ENCODE measurements around the gene FMNL2. TPM values are rescaled to one million over a fixed set of nuclear protein-coding genes. Genes with fewer than 3 reads are reported as not detected.
"Not testable (repeated sequence)": the region's sequence is repeated elsewhere in the genome, so short reads cannot be mapped to it uniquely, and the experiment has no call there.

Gene FMNL2
- total RNA-seq, 1 donor from 2014 or later: 34.3 TPM

DNA sequence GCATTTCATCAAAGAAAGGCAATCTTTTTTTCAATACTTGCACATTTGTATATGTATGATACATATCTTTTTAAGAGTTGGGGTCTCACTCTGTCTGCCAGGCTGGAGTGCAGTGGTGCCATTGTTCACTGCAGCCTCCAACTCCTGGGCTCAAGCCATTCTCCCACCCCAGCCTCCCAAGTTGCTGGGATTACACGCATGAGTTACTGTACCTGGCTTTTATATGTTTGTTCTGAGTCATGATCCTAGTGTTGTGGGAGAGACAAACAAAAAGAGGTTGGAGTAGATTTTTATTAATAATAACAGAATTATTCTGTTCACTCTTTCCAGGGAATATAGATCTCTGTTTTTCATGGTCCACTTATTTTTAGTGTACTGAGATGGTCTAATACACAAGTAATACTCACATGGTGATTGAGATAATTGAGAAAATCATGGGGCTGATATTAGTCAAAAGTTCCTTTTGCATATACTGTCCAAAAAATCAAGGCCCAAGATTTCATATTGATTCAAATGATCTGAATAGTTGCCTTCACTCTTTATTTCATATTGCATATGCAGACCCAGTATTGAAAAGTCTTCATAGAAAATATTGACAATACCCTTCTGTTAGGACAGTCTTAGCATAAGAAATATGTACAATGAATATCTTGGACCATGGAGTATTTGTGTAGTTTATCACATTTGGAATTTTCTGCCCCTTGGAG, 138.3 kb downstream of the FMNL2 start:
- FAIRE-seq: no peak

DNA sequence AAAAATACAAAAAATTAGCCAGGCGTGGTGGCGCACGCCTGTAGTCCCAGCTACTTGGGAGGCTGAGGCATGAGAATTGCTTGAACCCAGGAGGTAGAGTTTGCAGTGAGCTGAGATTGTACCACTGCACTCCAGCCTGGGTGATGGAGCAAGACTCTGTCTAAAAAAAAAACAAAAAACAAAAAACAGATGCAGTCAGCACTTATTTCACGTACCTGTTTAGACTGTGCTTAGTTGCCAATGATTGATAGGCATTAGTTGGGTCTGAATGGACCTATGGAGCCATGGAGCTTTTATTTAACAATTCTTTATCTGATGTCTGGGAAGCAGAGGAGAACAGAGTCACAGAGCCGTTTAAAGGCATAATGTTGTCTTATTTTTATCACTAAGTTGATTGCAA, 139.5 kb downstream of the FMNL2 start:
- H3K27me3 ChIP-seq (ENCODE audit: insufficient read depth, low read length); H3K9me3 ChIP-seq (ENCODE audit: insufficient read depth, low read depth, low read length); H3K36me3 ChIP-seq (ENCODE audit: insufficient read depth, low read length); H2AFZ ChIP-seq (ENCODE audit: low read depth, low read length); H3K9ac ChIP-seq (ENCODE audit: low read length); FAIRE-seq; H3K27ac Mint-ChIP-seq (ENCODE audit: unreplicated experiment); H3K4me2 ChIP-seq (ENCODE audit: low read length); H3K4me3 Mint-ChIP-seq (ENCODE audit: unreplicated experiment); H3K9me3 Mint-ChIP-seq (ENCODE audit: unreplicated experiment); H3K27me3 Mint-ChIP-seq (ENCODE audit: low read depth, unreplicated experiment); H3K4me3 ChIP-seq (ENCODE audit: insufficient read depth, low read depth, low read length); DNase-seq (ENCODE audit: low read depth); H3K27ac ChIP-seq (ENCODE audit: low read depth, low read length); H3K4me1 ChIP-seq (ENCODE audit: insufficient read depth, low read length); H3K36me3 Mint-ChIP-seq (ENCODE audit: low read depth, unreplicated experiment): not testable (repeated sequence)
- Histone ChIP-seq H4K20me1 (ENCODE audit: insufficient read depth, low read length) (peaks cover 10% of the 10 kb centered on the region), H3K79me2 (ENCODE audit: insufficient read depth, low read length) (peaks cover 60% of the 10 kb centered on the region)
- H3K4me1 Mint-ChIP-seq (ENCODE audit: low read depth, unreplicated experiment): peaks cover 28% of the 10 kb centered on the region

More for the DNA sequence above, 138.3 kb downstream of the FMNL2 start:
- Histone ChIP-seq H3K36me3 (ENCODE audit: insufficient read depth, low read length) (no peaks in the 10 kb centered on the region), H3K4me3 (ENCODE audit: insufficient read depth, low read depth, low read length) (no peak overlapping the region), H3K9me3 (ENCODE audit: insufficient read depth, low read depth, low read length) (no peaks in the 10 kb centered on the region), H3K9ac (ENCODE audit: low read length) (no peak overlapping the region), H3K79me2 (ENCODE audit: insufficient read depth, low read length) (peaks cover 66% of the 10 kb centered on the region), H3K27ac (ENCODE audit: low read depth, low read length) (no peak overlapping the region), H3K27me3 (ENCODE audit: insufficient read depth, low read length) (no peaks in the 10 kb centered on the region), H3K4me2 (ENCODE audit: low read length) (no peak overlapping the region), H4K20me1 (ENCODE audit: insufficient read depth, low read length) (peaks cover 10% of the 10 kb centered on the region), H3K4me1 (ENCODE audit: insufficient read depth, low read length) (peaks cover 7% of the 10 kb centered on the region), H2AFZ (ENCODE audit: low read depth, low read length) (no peak overlapping the region)
- Mint-ChIP-seq H3K27ac (ENCODE audit: unreplicated experiment) (no peak overlapping the region), H3K9me3 (ENCODE audit: unreplicated experiment) (no peaks in the 10 kb centered on the region), H3K4me3 (ENCODE audit: unreplicated experiment) (no peak overlapping the region), H3K4me1 (ENCODE audit: low read depth, unreplicated experiment) (peaks cover 37% of the 10 kb centered on the region), H3K36me3 (ENCODE audit: low read depth, unreplicated experiment) (no peaks in the 10 kb centered on the region), H3K27me3 (ENCODE audit: low read depth, unreplicated experiment) (no peaks in the 10 kb centered on the region)
- TF ChIP-seq, protein P1, sequence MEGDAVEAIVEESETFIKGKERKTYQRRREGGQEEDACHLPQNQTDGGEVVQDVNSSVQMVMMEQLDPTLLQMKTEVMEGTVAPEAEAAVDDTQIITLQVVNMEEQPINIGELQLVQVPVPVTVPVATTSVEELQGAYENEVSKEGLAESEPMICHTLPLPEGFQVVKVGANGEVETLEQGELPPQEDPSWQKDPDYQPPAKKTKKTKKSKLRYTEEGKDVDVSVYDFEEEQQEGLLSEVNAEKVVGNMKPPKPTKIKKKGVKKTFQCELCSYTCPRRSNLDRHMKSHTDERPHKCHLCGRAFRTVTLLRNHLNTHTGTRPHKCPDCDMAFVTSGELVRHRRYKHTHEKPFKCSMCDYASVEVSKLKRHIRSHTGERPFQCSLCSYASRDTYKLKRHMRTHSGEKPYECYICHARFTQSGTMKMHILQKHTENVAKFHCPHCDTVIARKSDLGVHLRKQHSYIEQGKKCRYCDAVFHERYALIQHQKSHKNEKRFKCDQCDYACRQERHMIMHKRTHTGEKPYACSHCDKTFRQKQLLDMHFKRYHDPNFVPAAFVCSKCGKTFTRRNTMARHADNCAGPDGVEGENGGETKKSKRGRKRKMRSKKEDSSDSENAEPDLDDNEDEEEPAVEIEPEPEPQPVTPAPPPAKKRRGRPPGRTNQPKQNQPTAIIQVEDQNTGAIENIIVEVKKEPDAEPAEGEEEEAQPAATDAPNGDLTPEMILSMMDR (IDR thresholded peaks at IDR 0.05; ENCODE audit: insufficient read depth, low read depth, low read length): no peak
- no peak for TF ChIP-seq EZH2 (IDR thresholded peaks at IDR 0.05; ENCODE audit: insufficient read depth, low read length)
- no peak for DNase-seq (ENCODE audit: low read depth)

DNA sequence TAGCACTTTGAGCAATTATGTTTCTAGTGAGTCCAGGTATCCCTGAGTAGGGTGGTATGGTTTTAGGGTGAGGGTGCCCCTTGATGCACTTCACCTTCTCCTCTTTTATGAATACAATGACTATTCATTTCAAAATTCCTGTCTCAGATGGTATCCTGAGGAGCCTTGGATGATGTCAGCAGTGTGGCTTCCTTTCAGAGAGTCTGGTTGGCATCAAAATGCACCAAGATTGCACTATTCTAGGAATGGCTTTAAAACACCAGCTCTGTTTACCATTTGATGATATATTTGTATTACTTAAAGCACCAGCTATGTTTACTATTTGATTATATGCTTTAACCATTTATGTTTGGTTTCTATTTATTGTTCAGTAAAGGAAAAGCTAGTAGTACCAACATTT, 141.0 kb downstream of the FMNL2 start:
- H3K79me2 ChIP-seq (ENCODE audit: insufficient read depth, low read length): peaks cover 52% of the 10 kb centered on the region
- no peaks in the 10 kb centered on the region for H3K36me3 Mint-ChIP-seq (ENCODE audit: low read depth, unreplicated experiment)
- H3K9me3 Mint-ChIP-seq (ENCODE audit: unreplicated experiment): no peaks in the 10 kb centered on the region
- no peaks in the 10 kb centered on the region for H3K4me1 ChIP-seq (ENCODE audit: insufficient read depth, low read length)
- no peaks in the 10 kb centered on the region for H3K36me3 ChIP-seq (ENCODE audit: insufficient read depth, low read length)
- H3K9ac ChIP-seq (ENCODE audit: low read length): no peak overlapping the region
- no peak overlapping the region for H2AFZ ChIP-seq (ENCODE audit: low read depth, low read length)
- no peak overlapping the region for H3K4me2 ChIP-seq (ENCODE audit: low read length)
- H3K9me3 ChIP-seq (ENCODE audit: insufficient read depth, low read depth, low read length): no peaks in the 10 kb centered on the region
- FAIRE-seq (no peak), DNase-seq (ENCODE audit: low read depth) (no peak)
- no peaks in the 10 kb centered on the region for H3K27me3 Mint-ChIP-seq (ENCODE audit: low read depth, unreplicated experiment)
- H3K27ac Mint-ChIP-seq (ENCODE audit: unreplicated experiment): no peak overlapping the region
- H4K20me1 ChIP-seq (ENCODE audit: insufficient read depth, low read length): peaks cover 10% of the 10 kb centered on the region
- no peak overlapping the region for H3K4me3 ChIP-seq (ENCODE audit: insufficient read depth, low read depth, low read length)
- no peaks in the 10 kb centered on the region for H3K27me3 ChIP-seq (ENCODE audit: insufficient read depth, low read length)
- H3K27ac ChIP-seq (ENCODE audit: low read depth, low read length): no peak overlapping the region
- H3K4me3 Mint-ChIP-seq (ENCODE audit: unreplicated experiment): no peak overlapping the region
- no peak for TF ChIP-seq EZH2 (IDR thresholded peaks at IDR 0.05; ENCODE audit: insufficient read depth, low read length)
- TF ChIP-seq, protein P1 (IDR thresholded peaks at IDR 0.05; ENCODE audit: insufficient read depth, low read depth, low read length): no peak
- peaks cover 24% of the 10 kb centered on the region for H3K4me1 Mint-ChIP-seq (ENCODE audit: low read depth, unreplicated experiment)

All from astrocyte (in vitro differentiated cells and primary cell).